A204.1 (cell line): ENCODE measurements around the gene HFE.
"Not testable (repeated sequence)": the region's sequence is repeated elsewhere in the genome, so short reads cannot be mapped to it uniquely, and the experiment has no call there.

ENCODE experiments used
- FAIRE-seq: peaks from 2 replicates; lab custom pipeline; 2012; peaks lifted over from hg19 to GRCh38; lab: Jason Lieb, UNC

HFE gene

GRCh38 chr6:26113570-26113969 is 26.3 kb downstream of the HFE start:
- no peak for FAIRE-seq

DNA sequence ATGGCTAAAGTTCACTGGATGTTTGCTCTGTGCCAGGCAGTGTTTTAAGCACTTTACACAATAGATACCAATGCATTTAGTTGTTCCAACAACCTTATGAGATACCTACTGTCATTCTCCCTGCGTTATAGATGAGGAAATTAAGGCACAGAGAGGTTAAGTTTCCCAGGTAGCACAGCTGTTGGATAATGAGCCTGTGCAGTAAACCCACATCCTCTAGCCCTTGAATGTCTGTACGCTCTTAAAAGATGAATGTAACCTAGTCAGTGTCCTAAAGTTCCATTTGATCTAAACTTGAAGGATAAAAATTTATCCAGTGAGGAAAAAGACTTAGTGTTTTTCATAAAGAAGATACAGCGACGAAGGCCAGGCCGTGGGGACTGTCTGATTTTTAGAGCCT is 28.0 kb downstream of the HFE start:
- no peak for FAIRE-seq

DNA sequence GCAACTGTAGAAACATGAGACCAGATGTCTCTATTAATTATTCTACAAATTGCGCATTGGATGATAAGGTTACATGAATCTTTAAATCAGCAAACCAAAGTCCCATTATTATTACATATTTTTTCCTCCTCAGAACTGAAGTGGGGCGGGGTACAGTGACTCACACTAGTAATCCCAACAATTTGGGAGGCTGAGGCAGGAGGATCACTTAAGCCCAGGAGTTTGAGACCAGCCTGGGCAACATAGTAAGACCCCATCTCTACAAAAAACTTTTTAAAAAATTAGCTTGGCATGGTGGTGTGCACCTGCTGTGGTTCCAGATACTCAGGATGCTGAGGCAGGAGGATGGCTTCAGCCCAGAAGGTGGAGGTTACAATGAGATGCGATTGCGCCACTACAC is 29.0 kb downstream of the HFE start:
- no peak for FAIRE-seq

- FAIRE-seq, result no peak
Observed at GRCh38 chr6:26118999-26119398, 31.8 kb downstream of the HFE start.

GRCh38 chr6:26120115-26120514 is 32.9 kb downstream of the HFE start:
- not testable (repeated sequence) for FAIRE-seq

GRCh38 chr6:26120807-26121140 is 33.5 kb downstream of the HFE start:
- FAIRE-seq, result no peak

GRCh38 chr6:26121141-26122004 is 34.1 kb downstream of the HFE start:
- no peak for FAIRE-seq

- no peak for FAIRE-seq
Observed at GRCh38 chr6:26122005-26122388, 34.8 kb downstream of the HFE start.

- FAIRE-seq, result peak; percentile 29
Observed at GRCh38 chr6:26122402-26122792, 35.2 kb downstream of the HFE start.

DNA sequence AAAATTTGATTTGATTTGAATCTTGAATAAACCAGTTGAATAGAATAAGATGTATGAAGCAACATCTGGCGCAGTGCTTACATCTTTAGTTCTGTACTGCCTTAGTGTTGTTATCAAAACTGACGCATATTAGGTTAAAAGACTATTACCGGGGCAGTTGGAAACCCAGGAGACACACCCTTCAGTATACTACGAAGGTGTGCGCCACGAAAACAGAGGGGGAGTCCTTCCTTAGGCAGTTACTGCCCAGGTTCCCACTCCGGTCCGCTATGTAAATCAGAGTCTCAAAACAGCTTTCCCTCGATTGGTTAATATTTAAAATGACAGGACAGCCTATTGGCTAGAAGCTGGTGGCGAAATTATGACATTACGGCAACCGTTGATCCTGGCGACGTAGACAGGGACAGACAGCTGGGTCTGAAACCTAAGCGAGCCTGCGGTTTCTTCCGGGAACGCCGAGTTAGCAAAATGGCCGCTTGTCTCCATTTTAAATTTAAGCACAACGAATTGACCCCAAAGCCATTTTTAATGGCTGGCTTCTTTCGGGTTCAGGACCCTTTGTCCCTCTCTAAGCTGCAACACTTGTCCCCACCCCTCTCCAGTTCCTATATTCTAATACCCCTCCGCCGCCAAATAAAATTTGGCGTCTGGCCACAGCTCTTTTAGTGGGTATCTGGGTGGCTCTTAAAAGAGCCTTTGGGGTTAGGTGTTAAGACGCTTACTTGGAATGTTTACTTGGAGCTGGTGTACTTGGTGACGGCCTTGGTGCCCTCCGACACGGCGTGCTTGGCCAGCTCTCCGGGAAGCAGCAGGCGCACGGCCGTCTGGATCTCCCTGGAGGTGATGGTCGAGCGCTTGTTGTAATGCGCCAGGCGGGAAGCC is 35.8 kb downstream of the HFE start:
- peak; percentile 98 for FAIRE-seq

DNA sequence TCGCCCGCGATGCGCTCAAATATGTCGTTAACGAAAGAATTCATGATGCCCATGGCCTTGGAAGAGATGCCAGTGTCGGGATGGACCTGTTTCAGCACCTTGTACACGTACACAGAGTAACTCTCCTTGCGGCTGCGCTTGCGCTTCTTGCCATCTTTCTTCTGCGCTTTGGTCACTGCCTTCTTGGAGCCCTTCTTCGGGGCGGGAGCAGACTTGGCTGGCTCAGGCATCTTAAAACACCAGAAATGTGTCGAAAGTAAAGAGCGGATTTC is 36.4 kb downstream of the HFE start:
- no peak for FAIRE-seq

- FAIRE-seq, result peak; percentile 99
Observed at GRCh38 chr6:26123947-26124780, 36.9 kb downstream of the HFE start.

DNA sequence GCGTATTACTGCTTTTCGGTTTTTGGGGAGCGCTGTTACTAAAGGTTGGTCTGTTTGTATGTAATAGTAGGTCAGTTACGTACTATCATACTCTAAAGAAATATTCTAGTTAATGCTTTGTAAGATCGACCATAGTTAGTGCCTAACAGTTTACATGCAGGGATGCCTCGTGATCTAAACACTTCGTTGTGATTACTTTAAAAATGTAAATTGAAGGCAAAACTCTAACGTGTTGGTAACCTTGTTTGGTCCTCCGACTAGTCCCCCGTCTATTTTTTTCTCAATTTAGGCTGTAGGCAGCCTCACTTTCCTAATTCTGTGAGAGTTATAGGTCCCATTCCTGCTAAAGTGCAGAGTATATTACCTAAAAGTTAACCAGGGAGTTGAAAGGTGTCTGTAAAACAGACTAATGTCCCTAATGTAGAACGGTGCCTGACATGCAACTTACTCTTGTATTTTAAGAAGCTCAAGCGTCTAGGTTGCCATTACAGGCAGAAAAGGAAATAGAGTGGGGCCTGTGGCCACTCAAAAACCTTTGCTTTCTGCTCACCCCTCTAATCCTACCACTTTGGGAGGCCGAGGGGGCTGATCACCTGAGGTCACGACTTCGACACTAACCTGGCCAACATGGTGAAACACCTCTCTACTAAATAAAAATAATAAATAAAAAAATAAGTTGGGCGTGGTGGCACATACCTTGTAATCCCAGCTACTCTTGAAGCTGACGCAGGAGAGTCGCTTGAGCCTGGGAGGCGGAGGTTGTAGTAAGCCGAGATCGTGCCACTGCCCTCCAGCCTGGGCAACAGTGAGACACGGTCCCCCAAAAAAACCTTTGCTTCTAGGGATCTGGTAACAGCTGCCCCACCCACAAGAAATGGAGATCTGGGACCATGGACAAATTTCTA is 37.8 kb downstream of the HFE start:
- no peak for FAIRE-seq

- FAIRE-seq, result no peak
Observed at GRCh38 chr6:26126394-26127235, 39.4 kb downstream of the HFE start.

DNA sequence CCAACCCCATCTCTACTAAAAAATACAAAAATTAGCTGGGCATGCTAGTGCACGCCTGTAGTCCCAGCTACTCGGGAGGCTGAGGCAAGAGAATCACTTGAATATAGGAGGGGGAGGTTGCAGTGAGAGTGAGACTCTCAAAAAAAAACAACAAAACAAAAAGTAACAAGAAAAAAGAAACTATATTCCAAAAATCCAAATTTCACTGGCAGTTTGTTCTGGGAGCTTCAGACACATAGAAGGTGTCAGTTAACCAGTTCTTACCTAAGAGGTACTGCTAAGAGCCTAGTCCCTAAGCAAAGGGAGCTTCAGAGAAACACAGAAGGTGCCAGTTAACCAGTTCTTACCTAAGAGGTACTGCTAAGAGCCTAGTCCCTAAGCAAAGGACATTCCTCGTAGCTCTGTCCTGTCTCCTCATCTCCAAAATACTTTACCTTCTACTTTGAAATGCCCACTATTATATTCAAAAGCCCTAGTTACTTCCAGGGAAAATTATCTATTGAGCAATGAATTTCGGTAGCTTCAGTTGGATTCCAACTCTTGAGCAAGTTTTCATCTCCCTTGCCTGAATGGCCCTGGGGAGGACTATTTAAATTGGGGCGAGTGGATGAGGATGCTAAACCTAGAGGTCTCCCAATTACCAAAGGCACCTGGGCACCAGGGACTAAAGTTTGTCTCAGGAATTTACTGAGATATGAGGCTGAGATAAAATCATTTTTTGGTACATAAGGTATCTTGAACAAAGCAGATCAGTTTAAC is 41.0 kb downstream of the HFE start:
- FAIRE-seq, result no peak

DNA sequence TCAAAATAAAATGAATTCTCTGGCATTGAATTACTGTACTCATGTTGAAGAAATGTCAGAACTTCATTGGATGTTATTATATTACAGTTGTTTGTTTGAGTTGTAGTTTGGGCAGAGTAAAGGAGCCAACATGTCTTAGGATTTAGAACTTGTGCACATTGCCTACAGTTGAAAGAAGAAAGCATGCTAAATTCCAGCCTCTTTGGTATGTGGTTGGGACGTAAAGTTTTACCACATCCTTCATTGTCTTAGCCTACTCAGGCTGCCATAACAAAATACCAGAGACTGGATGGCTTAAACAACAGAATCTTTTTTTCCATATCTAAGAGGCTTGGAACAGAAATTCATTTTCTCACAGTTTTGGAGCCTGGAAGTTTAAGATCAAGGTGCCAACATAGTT is 42.4 kb downstream of the HFE start:
- no peak for FAIRE-seq

GRCh38 chr6:26130581-26131249 is 43.5 kb downstream of the HFE start:
- FAIRE-seq, result no peak

- FAIRE-seq, result no peak
Observed at GRCh38 chr6:26131618-26132017, 44.4 kb downstream of the HFE start.

GRCh38 chr6:26133730-26134129 is 46.5 kb downstream of the HFE start:
- no peak for FAIRE-seq

- FAIRE-seq, result no peak
Observed at GRCh38 chr6:26136321-26136720, 49.1 kb downstream of the HFE start.
